DND-41 (cell line): ENCODE measurements around the gene MEGF6.

Experiments used
- ATAC-seq: fragments of 200-7000 bp; cut with Tn5 transposase; 3 replicates; pipeline ENCODE4 v1.9.1; 2021; ENCODE audit warnings: low read depth; ENCODE audit not compliant: insufficient read depth
- DNase-seq: peaks from one replicate; pipeline ENCODE4 v3.0.0-alpha.2; 2020
- H2AFZ ChIP-seq: 2 replicates; pipeline ENCODE4 v1.6.0; 2012; ENCODE audit warnings: low read depth, low read length
- H3K27ac ChIP-seq: 2 replicates; pipeline ENCODE4 v1.5.1; 2012; ENCODE audit warnings: low read length, inconsistent platforms
- H3K27me3 ChIP-seq: fragments of 200-600 bp; sonication (generic); 2 replicates; pipeline ENCODE4 v1.6.0; 2012; ENCODE audit warnings: low read length, mild to moderate bottlenecking, inconsistent platforms; ENCODE audit not compliant: insufficient read depth, poor library complexity
- H3K36me3 ChIP-seq: 2 replicates; pipeline ENCODE4 v1.5.1; 2012; ENCODE audit warnings: low read length, inconsistent platforms; ENCODE audit not compliant: insufficient read depth
- H3K4me1 ChIP-seq: 2 replicates; pipeline ENCODE4 v1.5.1; 2012; ENCODE audit warnings: mild to moderate bottlenecking, low read length; ENCODE audit not compliant: insufficient read depth
- H3K4me2 ChIP-seq: 2 replicates; pipeline ENCODE4 v1.6.0; 2012; ENCODE audit warnings: mild to moderate bottlenecking, moderate library complexity, low read length, inconsistent platforms; ENCODE audit not compliant: insufficient read depth
- H3K4me3 ChIP-seq, 2 experiments: fragments of 200-600 bp in 1 of 2; shearing (Covaris generic) in 1 of 2; 2 replicates each; pipeline ENCODE4 v1.5.1; 2012 to 2016; ENCODE audit warnings: inconsistent platforms in 2 of 2, low read length in 2 of 2, mild to moderate bottlenecking in 2 of 2, low read depth in 1 of 2, moderate library complexity in 1 of 2
- H3K79me2 ChIP-seq: 2 replicates; pipeline ENCODE4 v1.6.0; 2012; ENCODE audit warnings: low read length, inconsistent platforms; ENCODE audit not compliant: insufficient read depth
- H3K9ac ChIP-seq: 2 replicates; pipeline ENCODE4 v1.6.0; 2012; ENCODE audit warnings: low read depth, mild to moderate bottlenecking, inconsistent platforms, low read length, moderate library complexity
- H3K9me3 ChIP-seq: 2 replicates; pipeline ENCODE4 v1.5.1; 2012; ENCODE audit warnings: low read length, moderate library complexity, mild to moderate bottlenecking, inconsistent platforms; ENCODE audit not compliant: insufficient read depth, severe bottlenecking
- H4K20me1 ChIP-seq: 2 replicates; pipeline ENCODE4 v1.6.0; 2012; ENCODE audit warnings: low read length; ENCODE audit not compliant: insufficient read depth
- EZH2 ChIP-seq: IDR thresholded peaks from 3 replicates; pipeline ENCODE4 v1.6.1; 2012; ENCODE audit warnings: borderline replicate concordance, low read depth, mild to moderate bottlenecking, moderate library complexity, low read length, inconsistent platforms; ENCODE audit not compliant: severe bottlenecking
- TF ChIP-seq, protein P1 (sequence below): IDR thresholded peaks from 2 replicates; pipeline ENCODE4 v1.5.1; 2012; ENCODE audit warnings: borderline replicate concordance, low read length, moderate library complexity, mild to moderate bottlenecking; ENCODE audit not compliant: poor library complexity, severe bottlenecking; ENCODE audit errors: extremely low read depth

The MEGF6 gene

DNA sequence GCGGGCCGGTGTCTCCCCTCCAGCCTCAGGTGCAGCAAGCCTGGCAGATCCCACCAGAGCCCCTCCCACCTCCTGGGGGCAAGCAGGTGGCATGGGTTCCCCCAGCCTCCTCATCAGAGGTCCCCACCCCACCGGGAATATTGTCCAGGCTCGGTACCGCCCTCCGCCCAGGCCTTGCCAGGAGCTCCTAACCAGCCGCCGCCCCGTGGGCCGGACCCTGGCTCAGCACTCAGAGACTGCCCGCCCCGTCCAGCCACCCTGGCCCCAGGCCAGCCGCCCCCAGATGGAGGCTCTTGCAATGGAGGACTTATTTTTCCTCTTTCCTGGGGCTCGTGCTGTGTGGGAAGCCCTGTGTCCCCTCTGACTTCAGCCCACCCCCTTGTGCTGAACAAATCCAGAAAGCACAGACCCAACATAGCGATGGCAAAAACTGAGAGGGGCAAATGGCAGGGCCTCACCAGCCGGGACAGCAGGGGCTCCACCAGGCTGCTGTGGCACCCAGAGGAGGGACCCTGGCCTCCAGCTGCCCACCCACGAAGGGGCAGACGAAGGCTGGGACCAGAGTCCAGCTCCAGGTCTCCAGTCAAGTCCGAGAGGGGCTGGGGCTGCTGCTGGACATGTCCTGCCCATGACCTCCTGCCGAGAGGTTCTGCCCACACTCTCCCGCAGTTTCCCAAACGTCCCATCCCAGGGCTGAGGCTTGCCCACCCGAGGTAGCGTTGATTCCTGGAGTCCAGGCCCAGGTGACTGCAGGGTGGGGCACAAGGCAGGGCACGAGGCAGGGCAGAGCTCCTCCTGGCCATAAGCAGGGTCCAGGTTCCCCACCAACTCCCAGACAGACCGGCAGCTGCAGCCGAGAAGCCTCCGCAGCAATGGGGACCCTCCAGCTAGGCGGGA, 7.5 kb downstream of the MEGF6 start:
- Histone ChIP-seq H2AFZ (no peak overlapping the region), H3K9ac (no peak overlapping the region), H3K4me2 (no peak overlapping the region), H3K27ac (no peak overlapping the region), H3K36me3 (no peaks in the 10 kb centered on the region), H3K79me2 (no peaks in the 10 kb centered on the region), H4K20me1 (peaks cover 2% of the 10 kb centered on the region; the same call in 1 of the 2 replicates), H3K4me1 (no peaks in the 10 kb centered on the region), H3K4me3 (no peak overlapping the region), H3K27me3 (peaks cover under 1% of the 10 kb centered on the region), H3K9me3 (no peaks in the 10 kb centered on the region)
- TF ChIP-seq EZH2 = no peak
- TF ChIP-seq, protein P1, sequence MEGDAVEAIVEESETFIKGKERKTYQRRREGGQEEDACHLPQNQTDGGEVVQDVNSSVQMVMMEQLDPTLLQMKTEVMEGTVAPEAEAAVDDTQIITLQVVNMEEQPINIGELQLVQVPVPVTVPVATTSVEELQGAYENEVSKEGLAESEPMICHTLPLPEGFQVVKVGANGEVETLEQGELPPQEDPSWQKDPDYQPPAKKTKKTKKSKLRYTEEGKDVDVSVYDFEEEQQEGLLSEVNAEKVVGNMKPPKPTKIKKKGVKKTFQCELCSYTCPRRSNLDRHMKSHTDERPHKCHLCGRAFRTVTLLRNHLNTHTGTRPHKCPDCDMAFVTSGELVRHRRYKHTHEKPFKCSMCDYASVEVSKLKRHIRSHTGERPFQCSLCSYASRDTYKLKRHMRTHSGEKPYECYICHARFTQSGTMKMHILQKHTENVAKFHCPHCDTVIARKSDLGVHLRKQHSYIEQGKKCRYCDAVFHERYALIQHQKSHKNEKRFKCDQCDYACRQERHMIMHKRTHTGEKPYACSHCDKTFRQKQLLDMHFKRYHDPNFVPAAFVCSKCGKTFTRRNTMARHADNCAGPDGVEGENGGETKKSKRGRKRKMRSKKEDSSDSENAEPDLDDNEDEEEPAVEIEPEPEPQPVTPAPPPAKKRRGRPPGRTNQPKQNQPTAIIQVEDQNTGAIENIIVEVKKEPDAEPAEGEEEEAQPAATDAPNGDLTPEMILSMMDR = no peak
- ATAC-seq (no peak), DNase-seq (no peak)

DNA sequence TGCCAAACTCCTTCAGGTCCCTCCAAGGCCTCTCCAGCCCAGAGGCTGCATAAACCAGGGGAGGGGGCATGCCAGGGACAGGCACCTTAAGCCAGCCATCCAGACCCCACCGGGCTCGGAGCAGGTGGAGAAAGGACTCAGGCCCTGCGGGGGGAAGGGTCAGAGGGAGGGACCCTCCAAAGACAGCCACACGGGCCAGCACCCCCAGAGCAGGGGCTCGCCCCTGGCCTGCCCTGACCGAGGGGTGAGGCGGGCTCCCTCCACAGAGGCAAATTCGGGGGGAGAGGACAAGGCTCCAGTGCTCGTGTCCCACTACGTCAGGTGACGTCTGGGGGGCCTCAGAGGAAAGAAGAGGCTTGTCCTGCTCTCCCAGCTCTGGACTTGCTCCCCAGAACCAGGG, 8.2 kb downstream of the MEGF6 start:
- H3K27me3 ChIP-seq = no peaks in the 10 kb centered on the region
- no peak for ATAC-seq
- no peak overlapping the region for H3K27ac ChIP-seq
- H3K9ac ChIP-seq = no peak overlapping the region
- no peak overlapping the region for H2AFZ ChIP-seq
- no peaks in the 10 kb centered on the region for H3K4me1 ChIP-seq
- H4K20me1 ChIP-seq = no peaks in the 10 kb centered on the region; the same call in 1 of the 2 replicates
- H3K9me3 ChIP-seq = no peaks in the 10 kb centered on the region
- DNase-seq = no peak
- H3K36me3 ChIP-seq = no peaks in the 10 kb centered on the region
- H3K4me3 ChIP-seq = no peak overlapping the region
- H3K79me2 ChIP-seq = no peaks in the 10 kb centered on the region
- H3K4me2 ChIP-seq = no peak overlapping the region
- TF ChIP-seq EZH2 = no peak
- TF ChIP-seq, protein P1 = no peak

DNA sequence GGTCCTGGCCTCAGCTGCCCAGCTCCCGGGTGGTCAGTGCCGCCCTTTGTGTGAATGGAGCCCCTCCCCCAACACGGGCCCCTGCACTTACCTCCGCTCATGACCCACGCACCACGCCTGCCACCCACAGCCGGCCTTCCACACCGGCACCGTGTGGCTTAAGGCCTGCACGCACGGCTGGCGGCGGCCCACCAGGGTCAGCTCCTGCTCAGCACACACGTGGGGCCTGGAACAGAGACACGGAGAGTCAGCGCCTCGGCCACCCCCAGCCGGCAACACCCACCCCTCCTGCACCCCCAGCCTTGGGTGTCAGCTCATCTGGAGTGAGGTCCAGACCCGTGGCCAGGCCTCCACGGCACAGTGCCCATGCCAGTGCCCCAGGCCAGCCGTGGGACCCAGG, 8.9 kb downstream of the MEGF6 start:
- DNase-seq (no peak), ATAC-seq (no peak)
- Histone ChIP-seq H3K4me1 (no peaks in the 10 kb centered on the region), H3K36me3 (no peaks in the 10 kb centered on the region), H2AFZ (no peak overlapping the region), H3K4me2 (no peak overlapping the region), H3K4me3 (no peak overlapping the region), H3K27me3 (no peaks in the 10 kb centered on the region), H3K27ac (no peak overlapping the region), H3K9me3 (no peaks in the 10 kb centered on the region), H4K20me1 (no peaks in the 10 kb centered on the region; the same call in 1 of the 2 replicates), H3K79me2 (no peaks in the 10 kb centered on the region), H3K9ac (no peak overlapping the region)
- TF ChIP-seq, protein P1 = no peak
- no peak for TF ChIP-seq EZH2
